ENCODE data around the gene PCDH9.

- no peak for TF ChIP-seq POLR2A (IDR thresholded peaks at IDR 0.05)
- no peak for TF ChIP-seq CTCF (IDR thresholded peaks at IDR 0.05)
- no peak for TF ChIP-seq EP300 (IDR thresholded peaks at IDR 0.05)
These were observed 376.6 kb downstream of the PCDH9 start for GRCh38 chr13:66853564-66853963.
